Astrocyte (in vitro differentiated cells and primary cell): ENCODE data around the gene MACC1. TPM values are rescaled to one million over a fixed set of nuclear protein-coding genes. Genes with fewer than 3 reads are reported as not detected.

ENCODE experiments used
- DNase-seq: peaks from one replicate; pipeline ENCODE4 v3.0.0-alpha.2; 2010; ENCODE audit warnings: low read depth
- FAIRE-seq: peaks from 2 replicates; lab custom pipeline; 2011; peaks lifted over from hg19 to GRCh38; lab: Jason Lieb, UNC
- H2AFZ ChIP-seq: 2 replicates; pipeline ENCODE4 v1.6.0; 2012; ENCODE audit warnings: low read depth, low read length, inconsistent platforms
- H3K27ac ChIP-seq: 2 replicates; pipeline ENCODE4 v1.5.1; 2011; ENCODE audit warnings: low read depth, low read length, inconsistent platforms
- H3K27me3 ChIP-seq: 2 replicates; pipeline ENCODE4 v1.6.0; 2011; ENCODE audit warnings: low read length, inconsistent platforms; ENCODE audit not compliant: insufficient read depth
- H3K36me3 ChIP-seq: 2 replicates; pipeline ENCODE4 v1.5.1; 2011; ENCODE audit warnings: low read length, inconsistent platforms; ENCODE audit not compliant: insufficient read depth
- H3K4me1 ChIP-seq: 2 replicates; pipeline ENCODE4 v1.5.1; 2011; ENCODE audit warnings: low read length, inconsistent platforms; ENCODE audit not compliant: insufficient read depth
- H3K4me2 ChIP-seq: 2 replicates; pipeline ENCODE4 v1.6.0; 2012; ENCODE audit warnings: low read length, inconsistent platforms
- H3K4me3 ChIP-seq: 2 replicates; pipeline ENCODE4 v1.5.1; 2011; ENCODE audit warnings: low read depth, mild to moderate bottlenecking, low read length, inconsistent platforms; ENCODE audit not compliant: insufficient read depth
- H3K79me2 ChIP-seq: 2 replicates; pipeline ENCODE4 v1.6.0; 2012; ENCODE audit warnings: mild to moderate bottlenecking, low read length, inconsistent platforms; ENCODE audit not compliant: insufficient read depth
- H3K9ac ChIP-seq: 2 replicates; pipeline ENCODE4 v1.6.0; 2012; ENCODE audit warnings: mild to moderate bottlenecking, low read length, inconsistent platforms
- H3K9me3 ChIP-seq: 2 replicates; pipeline ENCODE4 v1.5.1; 2012; ENCODE audit warnings: low read depth, mild to moderate bottlenecking, low read length, inconsistent platforms; ENCODE audit not compliant: insufficient read depth
- H4K20me1 ChIP-seq: 2 replicates; pipeline ENCODE4 v1.6.0; 2012; ENCODE audit warnings: low read length, inconsistent platforms; ENCODE audit not compliant: insufficient read depth
- H3K27ac Mint-ChIP-seq: one replicate; pipeline ENCODE4 v1.8.0; 2021; ENCODE audit warnings: mild to moderate bottlenecking, mixed read lengths; ENCODE audit not compliant: unreplicated experiment
- H3K27me3 Mint-ChIP-seq: one replicate; pipeline ENCODE4 v1.8.0; 2021; ENCODE audit warnings: low read depth, mixed read lengths; ENCODE audit not compliant: unreplicated experiment
- H3K36me3 Mint-ChIP-seq: one replicate; pipeline ENCODE4 v1.8.0; 2021; ENCODE audit warnings: low read depth, mixed read lengths; ENCODE audit not compliant: unreplicated experiment
- H3K4me1 Mint-ChIP-seq: one replicate; pipeline ENCODE4 v1.8.0; 2021; ENCODE audit warnings: low read depth, mixed read lengths; ENCODE audit not compliant: unreplicated experiment
- H3K4me3 Mint-ChIP-seq: one replicate; pipeline ENCODE4 v1.8.0; 2021; ENCODE audit warnings: mild to moderate bottlenecking, moderate library complexity, mixed read lengths; ENCODE audit not compliant: unreplicated experiment
- H3K9me3 Mint-ChIP-seq: one replicate; pipeline ENCODE4 v1.8.0; 2021; ENCODE audit warnings: mild to moderate bottlenecking, mixed read lengths; ENCODE audit not compliant: unreplicated experiment
- CTCF ChIP-seq: IDR thresholded peaks from 2 replicates; pipeline ENCODE4 v1.5.1; 2011; ENCODE audit warnings: low read depth, mild to moderate bottlenecking, inconsistent platforms, low read length, moderate library complexity; ENCODE audit not compliant: insufficient read depth
- EZH2 ChIP-seq: IDR thresholded peaks from 2 replicates; pipeline ENCODE4 v1.6.1; 2012; ENCODE audit warnings: mild to moderate bottlenecking, low read length, inconsistent platforms; ENCODE audit not compliant: insufficient read depth
- total RNA-seq: library from RNA; stranded (reverse); gene quantifications from 2 replicates; pipeline ENCODE4 v1.2.1, GENCODE V29; 2021

The MACC1 gene
- total RNA-seq, 1 donor from 2014 or later: 2.0 TPM

GRCh38 chr7:20116869-20117268 is 100.3 kb downstream of the MACC1 start:
- H3K27ac ChIP-seq: no peak overlapping the region

DNA sequence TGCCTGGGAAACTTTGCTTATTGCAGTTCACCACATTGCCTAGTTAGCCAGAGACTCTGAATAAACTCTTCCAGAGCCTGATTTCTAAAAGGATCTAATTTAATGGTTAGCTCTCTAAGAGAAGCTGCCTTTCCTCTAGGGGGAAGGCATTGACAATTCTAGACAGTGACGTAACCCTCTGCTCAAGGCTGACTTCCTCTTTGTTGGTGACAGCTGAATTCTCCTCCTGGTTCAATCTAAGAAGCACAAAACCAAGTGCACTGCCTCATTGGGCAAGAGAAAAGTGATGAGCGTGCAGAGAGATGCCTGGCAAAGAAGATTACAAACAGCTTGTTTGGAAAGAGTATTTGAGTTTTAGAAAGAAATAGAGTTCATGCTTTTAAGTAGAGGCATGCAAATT is 102.7 kb downstream of the MACC1 start:
- Histone ChIP-seq H3K4me2 (no peak overlapping the region), H3K79me2 (no peaks in the 10 kb centered on the region)
- no peak overlapping the region for H3K27ac Mint-ChIP-seq

More at GRCh38 chr7:20116869-20117268, 100.3 kb downstream of the MACC1 start:
- no peaks in the 10 kb centered on the region for H3K36me3 Mint-ChIP-seq
- H3K27me3 ChIP-seq: no peaks in the 10 kb centered on the region
- H3K4me3 ChIP-seq: no peak overlapping the region
- H3K27me3 Mint-ChIP-seq: peaks cover 3% of the 10 kb centered on the region
- no peaks in the 10 kb centered on the region for H3K9me3 ChIP-seq
- H4K20me1 ChIP-seq: no peaks in the 10 kb centered on the region
- H3K27ac Mint-ChIP-seq: no peak overlapping the region
- no peak overlapping the region for H3K4me3 Mint-ChIP-seq
- no peaks in the 10 kb centered on the region for H3K4me1 ChIP-seq
- H3K9ac ChIP-seq: no peak overlapping the region
- H3K9me3 Mint-ChIP-seq: no peaks in the 10 kb centered on the region
- H3K4me2 ChIP-seq: no peak overlapping the region
- H3K79me2 ChIP-seq: no peaks in the 10 kb centered on the region
- no peak for FAIRE-seq
- no peak for DNase-seq
- H3K4me1 Mint-ChIP-seq: no peaks in the 10 kb centered on the region
- no peaks in the 10 kb centered on the region for H3K36me3 ChIP-seq
- H2AFZ ChIP-seq: no peak overlapping the region
- TF ChIP-seq CTCF (no peak), EZH2 (no peak)

More for the DNA sequence above, 102.7 kb downstream of the MACC1 start:
- DNase-seq (no peak), FAIRE-seq (no peak)
- H3K9me3 ChIP-seq: no peaks in the 10 kb centered on the region
- H3K27me3 ChIP-seq: no peaks in the 10 kb centered on the region
- H3K27ac ChIP-seq: no peak overlapping the region
- no peak overlapping the region for H3K4me3 Mint-ChIP-seq
- H3K4me1 ChIP-seq: no peaks in the 10 kb centered on the region
- no peak overlapping the region for H3K4me3 ChIP-seq
- H4K20me1 ChIP-seq: no peaks in the 10 kb centered on the region
- no peaks in the 10 kb centered on the region for H3K9me3 Mint-ChIP-seq
- no peaks in the 10 kb centered on the region for H3K4me1 Mint-ChIP-seq
- no peaks in the 10 kb centered on the region for H3K36me3 ChIP-seq
- no peak for TF ChIP-seq CTCF
- no peak for TF ChIP-seq EZH2
- peaks cover 3% of the 10 kb centered on the region for H3K27me3 Mint-ChIP-seq
- no peak overlapping the region for H3K9ac ChIP-seq
- no peak overlapping the region for H2AFZ ChIP-seq
- no peaks in the 10 kb centered on the region for H3K36me3 Mint-ChIP-seq
